A673 (cell line): Measurements from ENCODE around the gene MET. TPM values are rescaled to one million over a fixed set of nuclear protein-coding genes. Genes with fewer than 3 reads are reported as not detected.

Experiments
- BruUV-seq: library from RNA; stranded (reverse); fragments of 400-500 nt; replicated peaks from 2 replicates; lab custom pipeline; 2021; lab: Mats Ljungman, UMichigan
- CTCF ChIA-PET: fragments of 300-600 bp; sonication (Branson Sonifier 250); formaldehyde crosslinking; loops from one replicate; lab custom pipeline; 2022; ENCODE audit warnings: antibody characterized with exemption; lab: Charles Lee
- POLR2A ChIA-PET: fragments of 300-600 bp; sonication (Branson Sonifier 250); formaldehyde crosslinking; loops from one replicate; lab custom pipeline; 2022; ENCODE audit warnings: antibody characterized with exemption; ENCODE audit not compliant: low non-redundant PET; lab: Charles Lee
- DNase-seq: peaks from one replicate; pipeline ENCODE4 v3.0.0-alpha.2; 2015; ENCODE audit warnings: low spot score
- H3K27ac ChIP-seq: fragments of 200-600 bp; sonication (generic); 2 replicates; pipeline ENCODE4 v1.5.1; 2016; ENCODE audit warnings: mixed run types, low read depth, mild to moderate bottlenecking, mixed read lengths, antibody characterized with exemption, low read length; ENCODE audit not compliant: poor library complexity, severe bottlenecking
- H3K27me3 ChIP-seq: fragments of 200-600 bp; sonication (generic); replicated peaks from 2 replicates; pipeline ENCODE4 v1.6.1; 2017; ENCODE audit warnings: mixed run types, low read depth, mild to moderate bottlenecking, mixed read lengths, antibody characterized with exemption, low read length; ENCODE audit not compliant: insufficient read depth, poor library complexity
- H3K36me3 ChIP-seq: fragments of 200-600 bp; sonication (generic); 2 replicates; pipeline ENCODE4 v1.6.1; 2016; ENCODE audit warnings: mixed run types, mild to moderate bottlenecking, mixed read lengths, antibody characterized with exemption, low read length; ENCODE audit not compliant: insufficient read depth, poor library complexity, severe bottlenecking
- H3K4me1 ChIP-seq: fragments of 200-600 bp; sonication (generic); 2 replicates; pipeline ENCODE4 v1.6.1; 2017; ENCODE audit warnings: mixed run types, mild to moderate bottlenecking, mixed read lengths, antibody characterized with exemption, low read length; ENCODE audit not compliant: insufficient read depth, poor library complexity, severe bottlenecking
- H3K4me3 ChIP-seq: fragments of 200-600 bp; sonication (generic); 2 replicates; pipeline ENCODE4 v1.5.1; 2016; ENCODE audit warnings: low read depth, mixed run types, mild to moderate bottlenecking, mixed read lengths, low read length; ENCODE audit not compliant: poor library complexity, severe bottlenecking
- H3K9me3 ChIP-seq: fragments of 200-600 bp; sonication (generic); 2 replicates; pipeline ENCODE4 v1.6.1; 2016; ENCODE audit warnings: mixed run types, low read depth, mild to moderate bottlenecking, mixed read lengths, antibody characterized with exemption, low read length; ENCODE audit not compliant: poor library complexity, severe bottlenecking
- EZH2 ChIP-seq: fragments of 200-600 bp; sonication (generic); IDR thresholded peaks from 2 replicates; pipeline ENCODE4 v1.6.1; 2017; ENCODE audit warnings: borderline replicate concordance, low read depth, mild to moderate bottlenecking, mixed read lengths, antibody characterized with exemption, low read length; ENCODE audit not compliant: poor library complexity, severe bottlenecking
- intact Hi-C: fragments of 100-400 bp; cut with micrococcal nuclease; formaldehyde crosslinking; loops from one replicate; pipeline ENCODE4 v1.10.0; 2022; ENCODE audit not compliant: unreplicated experiment
- total RNA-seq: library from RNA; stranded (reverse); gene quantifications from 2 replicates; pipeline ENCODE4 v1.2.3, GENCODE V29; 2021
- TF ChIP-seq, protein P1 (sequence below): fragments of 300-800, 200-600 bp; sonication (generic); conservative IDR thresholded peaks from 2 replicates; pipeline ENCODE4 v1.5.1; 2017; ENCODE audit warnings: low read depth, mild to moderate bottlenecking, antibody characterized with exemption, low read length, moderate library complexity, mixed read lengths

The MET gene
- total RNA-seq, 1 experiment from 2014 or later, result 6.8 TPM

DNA sequence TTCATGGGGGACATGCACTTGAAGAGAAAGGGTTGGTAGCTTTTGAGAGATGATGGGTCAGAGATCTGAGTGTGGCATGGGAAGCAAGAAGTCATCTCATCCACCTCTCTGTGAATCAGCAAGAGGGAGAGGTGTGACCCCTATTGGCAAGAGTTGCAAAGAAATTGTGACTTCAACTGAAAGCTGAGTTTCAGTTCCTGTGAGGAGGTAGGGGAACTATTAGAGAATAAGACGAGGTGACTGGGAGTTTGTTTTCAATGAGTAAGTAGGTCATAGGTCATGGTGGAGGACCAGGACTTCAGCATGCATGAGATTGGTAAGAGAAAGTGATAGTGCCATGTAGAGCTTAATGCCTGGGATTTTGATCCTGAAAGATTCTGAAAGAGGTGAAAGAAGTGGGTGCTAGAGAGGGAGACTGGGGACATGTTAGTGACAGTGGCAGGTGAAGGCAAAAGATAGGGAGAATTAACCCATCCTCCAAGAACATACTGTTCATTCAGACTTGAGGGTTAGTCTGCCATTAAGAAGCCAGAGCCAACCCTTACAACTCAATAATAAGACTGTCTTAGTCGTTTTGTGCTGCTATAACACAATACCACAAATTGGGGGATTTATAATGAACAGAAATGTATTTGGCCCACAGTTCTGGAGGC lies 114.9 kb downstream of the MET start:
- Histone ChIP-seq H3K9me3 (no peaks in the 10 kb centered on the region), H3K36me3 (no peaks in the 10 kb centered on the region), H3K27ac (no peak overlapping the region), H3K4me3 (no peak overlapping the region), H3K4me1 (peaks cover 13% of the 10 kb centered on the region), H3K27me3 (no peaks in the 10 kb centered on the region)
- ChIA-PET CTCF (interaction anchor here (1.4 to 1.7 kb wide), 2 partner anchors 193 to 195 kb away, joined by 3 to 13 read pairs; no protein-coding TSS in a partner anchor), POLR2A (no interaction called here)
- intact Hi-C loops, result loop anchor here (5.0 kb wide), 1 partner anchor 195 kb away; no protein-coding TSS in a partner anchor
- no TSS peak for BruUV-seq
- no peak for TF ChIP-seq EZH2
- TF ChIP-seq, protein P1, sequence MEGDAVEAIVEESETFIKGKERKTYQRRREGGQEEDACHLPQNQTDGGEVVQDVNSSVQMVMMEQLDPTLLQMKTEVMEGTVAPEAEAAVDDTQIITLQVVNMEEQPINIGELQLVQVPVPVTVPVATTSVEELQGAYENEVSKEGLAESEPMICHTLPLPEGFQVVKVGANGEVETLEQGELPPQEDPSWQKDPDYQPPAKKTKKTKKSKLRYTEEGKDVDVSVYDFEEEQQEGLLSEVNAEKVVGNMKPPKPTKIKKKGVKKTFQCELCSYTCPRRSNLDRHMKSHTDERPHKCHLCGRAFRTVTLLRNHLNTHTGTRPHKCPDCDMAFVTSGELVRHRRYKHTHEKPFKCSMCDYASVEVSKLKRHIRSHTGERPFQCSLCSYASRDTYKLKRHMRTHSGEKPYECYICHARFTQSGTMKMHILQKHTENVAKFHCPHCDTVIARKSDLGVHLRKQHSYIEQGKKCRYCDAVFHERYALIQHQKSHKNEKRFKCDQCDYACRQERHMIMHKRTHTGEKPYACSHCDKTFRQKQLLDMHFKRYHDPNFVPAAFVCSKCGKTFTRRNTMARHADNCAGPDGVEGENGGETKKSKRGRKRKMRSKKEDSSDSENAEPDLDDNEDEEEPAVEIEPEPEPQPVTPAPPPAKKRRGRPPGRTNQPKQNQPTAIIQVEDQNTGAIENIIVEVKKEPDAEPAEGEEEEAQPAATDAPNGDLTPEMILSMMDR, result peak; percentile 64
- peak; percentile 61 for DNase-seq

DNA sequence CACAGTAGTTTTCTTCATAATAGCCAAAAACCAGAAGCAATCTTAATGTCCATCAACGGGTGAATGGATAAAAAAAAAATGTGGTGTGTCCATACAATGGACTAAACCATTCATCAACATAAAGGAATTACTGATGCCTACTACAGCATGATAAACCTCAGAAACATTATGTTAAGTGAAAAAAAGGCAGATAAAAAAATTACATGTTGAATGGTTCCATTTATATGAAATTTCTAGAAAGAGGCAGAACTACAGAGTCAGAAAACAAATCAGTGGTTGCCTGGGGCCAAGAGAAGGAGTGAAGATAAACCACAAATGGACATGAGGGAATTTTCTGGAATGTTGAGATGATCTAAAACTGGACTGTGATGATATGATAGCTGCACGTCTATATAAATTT lies 115.9 kb downstream of the MET start:
- CTCF ChIA-PET, result interaction anchor here (1.7 kb wide), 1 partner anchor 194 kb away, joined by 3 read pairs; no protein-coding TSS in a partner anchor
- intact Hi-C loops, result loop anchor here (5.0 kb wide), 1 partner anchor 196 kb away; no protein-coding TSS in a partner anchor

DNA sequence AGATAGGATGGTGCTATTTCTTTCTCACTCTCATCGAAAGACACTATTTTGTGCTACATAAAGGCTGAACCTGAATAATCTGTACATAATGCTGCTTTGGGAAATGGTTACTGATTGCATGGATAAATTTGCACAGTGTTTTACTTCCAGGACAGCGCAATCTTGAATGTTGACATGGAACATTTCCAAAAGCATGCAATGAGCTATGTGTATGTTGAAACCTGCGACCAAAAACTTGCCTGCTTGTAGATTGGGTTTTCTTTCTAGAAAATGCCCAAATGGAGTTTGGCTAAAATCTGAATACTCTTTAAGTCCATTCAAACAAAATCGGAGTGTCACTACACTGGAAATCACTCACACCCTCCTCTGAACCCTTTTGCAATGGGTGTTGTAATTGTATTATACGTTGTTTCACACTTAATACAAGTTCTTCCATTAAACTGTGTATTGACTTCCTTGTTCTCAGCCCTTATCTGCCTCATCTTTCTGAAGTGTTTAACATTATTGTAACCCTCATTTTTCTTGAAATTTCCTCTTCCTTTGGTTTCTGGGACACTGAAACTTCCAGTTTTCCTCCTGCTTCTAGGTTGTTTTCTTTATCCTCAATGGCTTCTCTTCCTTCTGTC lies 116.7 kb downstream of the MET start:
- no peaks in the 10 kb centered on the region for H3K27me3 ChIP-seq
- H3K4me1 ChIP-seq, result no peaks in the 10 kb centered on the region
- no peaks in the 10 kb centered on the region for H3K9me3 ChIP-seq
- no peaks in the 10 kb centered on the region for H3K36me3 ChIP-seq
- no TSS peak for BruUV-seq
- ChIA-PET CTCF (no interaction called here), POLR2A (no interaction called here)
- TF ChIP-seq, protein P1, result no peak
- TF ChIP-seq EZH2, result no peak
- no peak overlapping the region for H3K4me3 ChIP-seq
- DNase-seq, result no peak
- H3K27ac ChIP-seq, result no peak overlapping the region
- intact Hi-C loops, result loop anchor here (5.0 kb wide), 1 partner anchor 196 kb away; no protein-coding TSS in a partner anchor

More for the DNA sequence above, 115.9 kb downstream of the MET start:
- H3K4me3 ChIP-seq, result no peak overlapping the region
- no TSS peak for BruUV-seq
- H3K4me1 ChIP-seq, result peaks cover 6% of the 10 kb centered on the region
- no peaks in the 10 kb centered on the region for H3K9me3 ChIP-seq
- POLR2A ChIA-PET, result no interaction called here
- H3K27ac ChIP-seq, result no peak overlapping the region
- H3K27me3 ChIP-seq, result no peaks in the 10 kb centered on the region
- no peak for TF ChIP-seq EZH2
- TF ChIP-seq, protein P1, result no peak
- H3K36me3 ChIP-seq, result no peaks in the 10 kb centered on the region
- no peak for DNase-seq
